Vagina (tissue), 2 donors: Measurements from ENCODE around the gene WNK2. TPM values are rescaled to one million over a fixed set of nuclear protein-coding genes. Genes with fewer than 3 reads are reported as not detected.

ENCODE experiments used
- DNase-seq, 2 donors: peaks; one replicate each; pipeline ENCODE4 v3.0.0-alpha.2; 2017; ENCODE audit errors: extremely low spot score in 2 of 2
- H3K27ac ChIP-seq: fragments of 200-600 bp; sonication (generic); one replicate; pipeline ENCODE4 v1.5.1; 2019
- H3K27me3 ChIP-seq: fragments of 200-600 bp; sonication (generic); one replicate; pipeline ENCODE4 v1.5.1; 2019
- H3K36me3 ChIP-seq, 2 donors: fragments of 200-600 bp; sonication (generic); one replicate each; pipeline ENCODE4 v1.5.1; 2017 to 2019
- H3K4me1 ChIP-seq: fragments of 200-600 bp; sonication (generic); one replicate; pipeline ENCODE4 v1.5.1; 2019
- H3K4me3 ChIP-seq, 2 donors: fragments of 200-600 bp; sonication (generic); 1 replicate in 1 of 2; 2 replicates in 1 of 2; pipeline ENCODE4 v1.5.1; 2016 to 2019
- H3K9me3 ChIP-seq: fragments of 200-600 bp; sonication (generic); one replicate; pipeline ENCODE4 v1.5.1; 2019
- POLR2A ChIP-seq, 2 donors: fragments of 450-650 bp; IDR thresholded peaks; one replicate each; pipeline ENCODE4 v1.6.1; 2017; ENCODE audit warnings: antibody characterized with exemption in 2 of 2, mild to moderate bottlenecking in 2 of 2, moderate library complexity in 2 of 2
- POLR2AphosphoS5 ChIP-seq, 2 donors: sonication (generic); formaldehyde crosslinking; IDR thresholded peaks; one replicate each; pipeline ENCODE4 v1.9.0; 2017; ENCODE audit warnings: antibody characterized with exemption in 2 of 2, mild to moderate bottlenecking in 2 of 2, low read depth in 1 of 2; ENCODE audit not compliant: insufficient read depth in 1 of 2
- intact Hi-C: fragments of 100-400 bp; cut with DNase I; formaldehyde crosslinking; loops from one replicate; pipeline ENCODE4 v1.15.1; 2023
- total RNA-seq: library from RNA; depleted of rRNA; stranded (reverse); fragments of >200 nt; gene quantifications from one replicate; pipeline ENCODE4 v1.2.3, GENCODE V29; 2016
- TF ChIP-seq, protein P1 (sequence below), 3 experiments: fragments of 450-650 bp in 2 of 3; fragments of 200-600 bp in 1 of 3; sonication (generic) in 1 of 3; IDR thresholded peaks; one replicate each; pipeline ENCODE4 v1.5.1; 2017 to 2019; ENCODE audit warnings: antibody characterized with exemption in 3 of 3, mild to moderate bottlenecking in 2 of 3, moderate library complexity in 2 of 3

The WNK2 gene
- total RNA-seq, 1 donor from 2014 or later, result 24.8 TPM

DNA sequence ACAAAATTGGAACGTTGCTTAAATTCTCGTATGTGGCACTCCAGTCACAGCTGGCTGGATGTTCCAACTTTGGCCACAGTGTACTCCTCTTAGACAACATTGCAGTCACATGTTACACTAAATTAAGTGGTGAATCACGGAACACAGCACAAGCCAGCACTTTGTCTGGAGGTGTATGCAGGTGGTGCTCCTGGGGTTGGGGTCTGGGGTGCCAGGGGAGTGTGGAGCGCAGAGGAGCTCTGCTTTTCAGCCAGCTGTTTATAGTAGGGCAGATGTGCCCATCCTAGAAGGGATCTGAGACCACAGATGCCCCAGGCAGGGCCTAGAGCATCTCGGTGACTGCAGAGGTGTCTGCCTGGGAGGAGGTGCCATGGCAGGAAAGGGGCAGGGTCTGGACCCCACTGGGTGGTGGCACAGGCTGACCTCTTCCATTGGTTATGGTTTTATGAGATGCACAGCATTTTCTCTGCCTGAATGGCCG is 82.6 kb downstream of the WNK2 start:
- Histone ChIP-seq H3K36me3 (no peaks in the 10 kb centered on the region), H3K27me3 (no peaks in the 10 kb centered on the region), H3K27ac (no peak overlapping the region), H3K4me1 (no peaks in the 10 kb centered on the region), H3K9me3 (no peaks in the 10 kb centered on the region), H3K4me3 (no peak overlapping the region)
- DNase-seq, result no peak
- TF ChIP-seq POLR2AphosphoS5 (IDR thresholded peaks at IDR 0.05; ENCODE audit: insufficient read depth in 1 of 2, low read depth in 1 of 2), result no peak
- TF ChIP-seq POLR2A (IDR thresholded peaks at IDR 0.05), result no peak
- TF ChIP-seq, protein P1, sequence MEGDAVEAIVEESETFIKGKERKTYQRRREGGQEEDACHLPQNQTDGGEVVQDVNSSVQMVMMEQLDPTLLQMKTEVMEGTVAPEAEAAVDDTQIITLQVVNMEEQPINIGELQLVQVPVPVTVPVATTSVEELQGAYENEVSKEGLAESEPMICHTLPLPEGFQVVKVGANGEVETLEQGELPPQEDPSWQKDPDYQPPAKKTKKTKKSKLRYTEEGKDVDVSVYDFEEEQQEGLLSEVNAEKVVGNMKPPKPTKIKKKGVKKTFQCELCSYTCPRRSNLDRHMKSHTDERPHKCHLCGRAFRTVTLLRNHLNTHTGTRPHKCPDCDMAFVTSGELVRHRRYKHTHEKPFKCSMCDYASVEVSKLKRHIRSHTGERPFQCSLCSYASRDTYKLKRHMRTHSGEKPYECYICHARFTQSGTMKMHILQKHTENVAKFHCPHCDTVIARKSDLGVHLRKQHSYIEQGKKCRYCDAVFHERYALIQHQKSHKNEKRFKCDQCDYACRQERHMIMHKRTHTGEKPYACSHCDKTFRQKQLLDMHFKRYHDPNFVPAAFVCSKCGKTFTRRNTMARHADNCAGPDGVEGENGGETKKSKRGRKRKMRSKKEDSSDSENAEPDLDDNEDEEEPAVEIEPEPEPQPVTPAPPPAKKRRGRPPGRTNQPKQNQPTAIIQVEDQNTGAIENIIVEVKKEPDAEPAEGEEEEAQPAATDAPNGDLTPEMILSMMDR (IDR thresholded peaks at IDR 0.05), result no peak
- intact Hi-C loops, result no loop called here

DNA sequence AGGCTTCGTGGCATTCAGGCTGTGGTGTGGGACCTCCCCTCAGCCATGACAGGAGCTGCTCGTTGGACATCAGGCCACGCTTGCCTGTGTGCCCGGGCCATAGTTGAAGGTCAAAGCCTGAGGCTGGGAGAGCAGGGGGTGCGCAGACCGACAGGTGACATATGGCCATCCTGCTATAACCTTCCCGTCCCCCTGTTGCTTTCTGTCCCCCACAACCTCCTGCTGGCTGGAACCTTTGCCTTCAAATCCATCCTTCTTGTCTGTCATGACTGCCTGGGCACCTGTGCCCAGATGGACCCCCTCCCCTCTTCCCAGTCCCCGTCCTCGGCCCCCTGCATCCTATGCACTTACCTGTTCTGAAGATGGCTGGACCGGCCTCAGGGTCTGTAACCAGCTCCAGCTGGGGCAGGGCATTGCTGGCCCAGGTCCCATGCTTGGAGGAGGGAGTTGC is 83.2 kb downstream of the WNK2 start:
- intact Hi-C loops, result no loop called here
- TF ChIP-seq POLR2A (IDR thresholded peaks at IDR 0.05), result no peak
- TF ChIP-seq, protein P1 (IDR thresholded peaks at IDR 0.05), result no peak
- no peak for TF ChIP-seq POLR2AphosphoS5 (IDR thresholded peaks at IDR 0.05; ENCODE audit: insufficient read depth in 1 of 2, low read depth in 1 of 2)
- no peaks in the 10 kb centered on the region for H3K4me1 ChIP-seq
- H3K36me3 ChIP-seq, result no peaks in the 10 kb centered on the region
- peak; percentile 65 to 84 for DNase-seq
- H3K27me3 ChIP-seq, result no peaks in the 10 kb centered on the region
- H3K4me3 ChIP-seq, result no peak overlapping the region
- no peaks in the 10 kb centered on the region for H3K9me3 ChIP-seq
- H3K27ac ChIP-seq, result no peak overlapping the region

DNA sequence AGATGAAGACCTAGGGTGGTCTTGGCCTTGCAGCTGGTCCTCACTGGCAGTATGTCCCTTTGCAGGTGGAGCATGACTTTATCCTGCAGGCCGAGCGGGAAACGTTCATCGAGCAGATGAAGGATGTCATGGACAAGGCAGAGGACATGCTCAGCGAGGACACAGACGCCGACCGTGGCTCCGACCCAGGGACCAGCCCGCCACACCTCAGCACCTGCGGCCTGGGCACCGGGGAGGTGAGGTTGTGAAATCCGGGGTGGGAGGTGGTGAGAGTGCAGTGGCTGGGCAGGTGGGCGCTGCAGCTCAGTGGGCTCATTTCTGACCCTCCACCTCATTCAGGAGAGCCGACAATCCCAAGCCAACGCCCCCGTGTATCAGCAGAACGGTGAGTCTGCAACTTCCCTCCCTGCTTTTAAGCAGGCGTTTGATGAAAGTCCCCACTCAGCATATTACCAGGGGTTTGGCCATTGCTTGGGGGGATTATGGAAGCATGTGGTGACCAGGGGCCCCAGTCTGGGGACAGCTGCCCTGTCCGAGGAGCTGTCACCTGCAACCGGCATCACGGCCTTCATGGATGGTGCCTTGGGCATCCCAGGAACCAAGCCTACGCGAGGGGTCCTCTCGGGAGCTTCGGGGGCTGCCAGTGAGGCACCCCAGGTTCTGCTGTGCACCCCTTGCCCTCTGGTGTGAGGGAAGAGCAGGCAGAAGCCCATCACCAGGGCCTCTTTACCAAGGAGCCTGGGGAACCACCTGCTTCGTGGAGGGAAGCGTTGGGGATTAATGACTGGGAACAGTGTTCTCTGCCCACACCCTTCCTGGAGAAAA is 84.0 kb downstream of the WNK2 start:
- H3K36me3 ChIP-seq, result no peaks in the 10 kb centered on the region
- H3K9me3 ChIP-seq, result no peaks in the 10 kb centered on the region
- no peaks in the 10 kb centered on the region for H3K27me3 ChIP-seq
- no peak for DNase-seq
- H3K4me3 ChIP-seq, result no peak overlapping the region
- TF ChIP-seq, protein P1 (IDR thresholded peaks at IDR 0.05), result no peak
- TF ChIP-seq POLR2A (IDR thresholded peaks at IDR 0.05) (no peak), POLR2AphosphoS5 (IDR thresholded peaks at IDR 0.05; ENCODE audit: insufficient read depth in 1 of 2, low read depth in 1 of 2) (no peak)
- intact Hi-C loops, result loop anchor here (2.0 kb wide), 1 partner anchor 57 kb away; no protein-coding TSS in a partner anchor
- no peaks in the 10 kb centered on the region for H3K4me1 ChIP-seq
- no peak overlapping the region for H3K27ac ChIP-seq

DNA sequence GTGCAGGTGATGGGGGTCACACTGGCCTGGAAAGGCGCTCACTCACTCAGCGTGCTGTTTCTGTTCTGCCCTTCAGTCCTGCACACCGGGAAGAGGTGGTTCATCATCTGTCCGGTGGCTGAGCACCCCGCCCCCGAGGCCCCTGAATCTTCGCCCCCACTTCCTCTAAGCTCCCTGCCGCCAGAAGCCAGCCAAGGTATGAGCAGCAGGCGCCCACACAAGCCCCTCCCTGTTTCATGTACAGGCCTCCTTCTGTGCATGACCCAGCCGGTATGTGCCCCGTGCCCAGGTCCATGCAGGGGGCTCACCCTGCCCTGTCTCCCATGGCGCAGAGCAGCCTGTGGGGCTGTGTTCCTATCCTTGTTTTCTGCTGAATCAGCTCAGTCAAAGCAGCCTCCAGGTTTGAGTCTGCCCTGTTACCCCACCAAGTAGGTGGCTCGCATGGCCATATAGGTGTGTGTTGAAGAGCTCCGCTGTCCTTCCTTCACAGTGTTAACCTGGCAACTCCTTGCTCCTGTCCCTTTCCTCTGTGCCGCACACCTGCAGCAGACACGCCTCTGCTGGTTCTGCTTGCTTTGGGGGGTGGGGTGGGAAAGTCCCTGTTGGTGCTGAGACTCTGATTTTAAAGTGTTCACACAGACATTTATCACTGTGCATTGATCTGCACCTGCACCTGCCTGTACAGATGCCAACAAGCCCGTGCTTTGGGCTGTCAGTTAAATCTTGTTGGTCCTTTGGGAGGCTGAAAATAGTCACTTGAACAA is 84.8 kb downstream of the WNK2 start:
- peak in 1 of 2 donors; percentile 70 for DNase-seq
- Histone ChIP-seq H3K4me1 (no peaks in the 10 kb centered on the region), H3K27me3 (no peaks in the 10 kb centered on the region), H3K36me3 (no peaks in the 10 kb centered on the region), H3K9me3 (no peaks in the 10 kb centered on the region), H3K27ac (no peak overlapping the region), H3K4me3 (no peak overlapping the region)
- TF ChIP-seq POLR2A (IDR thresholded peaks at IDR 0.05) (no peak), POLR2AphosphoS5 (IDR thresholded peaks at IDR 0.05; ENCODE audit: insufficient read depth in 1 of 2, low read depth in 1 of 2) (no peak)
- TF ChIP-seq, protein P1 (IDR thresholded peaks at IDR 0.05), result no peak
- intact Hi-C loops, result loop anchor here (2.0 kb wide), 1 partner anchor 56 kb away; no protein-coding TSS in a partner anchor
